ENCODE data around the gene PRDX1.

Gene PRDX1

DNA sequence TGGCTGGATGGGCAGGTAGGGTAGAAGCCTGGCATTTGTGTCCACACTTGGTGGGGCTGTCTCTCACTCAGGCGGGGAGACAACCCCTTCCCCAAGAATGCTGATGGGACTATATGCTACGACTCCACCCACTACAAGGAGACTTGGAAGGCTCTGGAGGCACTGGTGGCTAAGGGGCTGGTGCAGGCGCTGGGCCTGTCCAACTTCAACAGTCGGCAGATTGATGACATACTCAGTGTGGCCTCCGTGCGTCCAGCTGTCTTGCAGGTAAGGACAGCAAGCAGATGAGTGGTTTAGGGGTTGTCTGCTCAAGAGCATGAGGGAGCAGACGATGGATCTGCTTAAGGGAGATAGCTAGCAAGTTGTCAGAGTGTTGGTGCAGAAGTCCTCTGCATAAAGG is 46.2 kb upstream of the PRDX1 start:
- no peak overlapping the region for H3K27ac ChIP-seq
- TF ChIP-seq, protein P1, sequence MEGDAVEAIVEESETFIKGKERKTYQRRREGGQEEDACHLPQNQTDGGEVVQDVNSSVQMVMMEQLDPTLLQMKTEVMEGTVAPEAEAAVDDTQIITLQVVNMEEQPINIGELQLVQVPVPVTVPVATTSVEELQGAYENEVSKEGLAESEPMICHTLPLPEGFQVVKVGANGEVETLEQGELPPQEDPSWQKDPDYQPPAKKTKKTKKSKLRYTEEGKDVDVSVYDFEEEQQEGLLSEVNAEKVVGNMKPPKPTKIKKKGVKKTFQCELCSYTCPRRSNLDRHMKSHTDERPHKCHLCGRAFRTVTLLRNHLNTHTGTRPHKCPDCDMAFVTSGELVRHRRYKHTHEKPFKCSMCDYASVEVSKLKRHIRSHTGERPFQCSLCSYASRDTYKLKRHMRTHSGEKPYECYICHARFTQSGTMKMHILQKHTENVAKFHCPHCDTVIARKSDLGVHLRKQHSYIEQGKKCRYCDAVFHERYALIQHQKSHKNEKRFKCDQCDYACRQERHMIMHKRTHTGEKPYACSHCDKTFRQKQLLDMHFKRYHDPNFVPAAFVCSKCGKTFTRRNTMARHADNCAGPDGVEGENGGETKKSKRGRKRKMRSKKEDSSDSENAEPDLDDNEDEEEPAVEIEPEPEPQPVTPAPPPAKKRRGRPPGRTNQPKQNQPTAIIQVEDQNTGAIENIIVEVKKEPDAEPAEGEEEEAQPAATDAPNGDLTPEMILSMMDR (IDR thresholded peaks at IDR 0.05), result no peak
- peaks cover 43% of the 10 kb centered on the region for H3K36me3 ChIP-seq
- H3K4me3 ChIP-seq (ENCODE audit: low read depth in 1 of 2, low read length in 1 of 2), result no peak overlapping the region
- H3K9me3 ChIP-seq, result no peaks in the 10 kb centered on the region
- no peaks in the 10 kb centered on the region for H3K27me3 ChIP-seq
- H3K4me1 ChIP-seq (ENCODE audit: control insufficient read depth in 1 of 2, insufficient read depth in 1 of 2, low read depth in 1 of 2, low read length in 1 of 2), result no peaks in the 10 kb centered on the region

DNA sequence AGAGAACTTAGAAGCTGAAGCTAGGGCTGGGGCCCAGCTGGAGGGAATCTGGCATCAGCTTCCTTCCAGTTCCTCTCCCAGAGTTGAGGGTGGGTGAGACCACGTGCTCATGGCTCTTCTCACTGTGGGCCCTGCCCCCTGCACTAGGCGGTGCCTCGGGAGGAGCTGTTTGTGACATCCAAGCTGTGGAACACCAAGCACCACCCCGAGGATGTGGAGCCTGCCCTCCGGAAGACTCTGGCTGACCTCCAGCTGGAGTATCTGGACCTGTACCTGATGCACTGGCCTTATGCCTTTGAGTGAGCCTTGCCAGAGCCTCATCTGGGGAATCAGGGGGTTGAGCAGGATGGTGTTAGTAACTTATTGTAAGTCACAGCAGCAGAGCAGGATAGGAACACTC is 45.0 kb upstream of the PRDX1 start:
- no peaks in the 10 kb centered on the region for H3K9me3 ChIP-seq
- peaks cover 48% of the 10 kb centered on the region for H3K36me3 ChIP-seq
- H3K4me3 ChIP-seq (ENCODE audit: low read depth in 1 of 2, low read length in 1 of 2), result no peak overlapping the region
- no peaks in the 10 kb centered on the region for H3K4me1 ChIP-seq (ENCODE audit: control insufficient read depth in 1 of 2, insufficient read depth in 1 of 2, low read depth in 1 of 2, low read length in 1 of 2)
- no peaks in the 10 kb centered on the region for H3K27me3 ChIP-seq
- TF ChIP-seq, protein P1 (IDR thresholded peaks at IDR 0.05), result no peak
- H3K27ac ChIP-seq, result no peak overlapping the region

DNA sequence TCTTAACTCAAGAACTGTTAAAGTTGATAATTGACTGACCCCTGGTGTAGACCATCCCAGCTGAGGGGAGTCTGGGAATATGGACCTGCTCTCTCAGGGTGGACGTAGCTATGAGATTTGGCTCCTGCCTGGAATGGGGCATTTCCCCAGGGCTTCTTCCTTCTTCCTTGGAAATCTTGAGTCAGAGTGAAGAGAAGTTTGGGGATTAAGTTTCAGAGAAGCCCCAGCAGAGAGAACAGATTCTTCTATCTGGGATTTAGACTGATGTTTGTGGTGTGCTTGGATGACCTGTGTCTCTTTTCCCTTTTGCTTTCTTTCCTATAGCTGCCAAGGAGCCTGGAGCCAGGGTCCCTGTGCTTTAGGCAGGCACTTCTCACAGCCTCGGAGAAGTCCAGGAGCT is 42.2 kb upstream of the PRDX1 start:
- TF ChIP-seq, protein P1 (IDR thresholded peaks at IDR 0.05), result no peak
- Histone ChIP-seq H3K36me3 (peaks cover 45% of the 10 kb centered on the region), H3K27me3 (no peaks in the 10 kb centered on the region), H3K9me3 (no peaks in the 10 kb centered on the region), H3K4me3 (ENCODE audit: low read depth in 1 of 2, low read length in 1 of 2) (no peak overlapping the region), H3K27ac (no peak overlapping the region), H3K4me1 (ENCODE audit: control insufficient read depth in 1 of 2, insufficient read depth in 1 of 2, low read depth in 1 of 2, low read length in 1 of 2) (no peaks in the 10 kb centered on the region)

DNA sequence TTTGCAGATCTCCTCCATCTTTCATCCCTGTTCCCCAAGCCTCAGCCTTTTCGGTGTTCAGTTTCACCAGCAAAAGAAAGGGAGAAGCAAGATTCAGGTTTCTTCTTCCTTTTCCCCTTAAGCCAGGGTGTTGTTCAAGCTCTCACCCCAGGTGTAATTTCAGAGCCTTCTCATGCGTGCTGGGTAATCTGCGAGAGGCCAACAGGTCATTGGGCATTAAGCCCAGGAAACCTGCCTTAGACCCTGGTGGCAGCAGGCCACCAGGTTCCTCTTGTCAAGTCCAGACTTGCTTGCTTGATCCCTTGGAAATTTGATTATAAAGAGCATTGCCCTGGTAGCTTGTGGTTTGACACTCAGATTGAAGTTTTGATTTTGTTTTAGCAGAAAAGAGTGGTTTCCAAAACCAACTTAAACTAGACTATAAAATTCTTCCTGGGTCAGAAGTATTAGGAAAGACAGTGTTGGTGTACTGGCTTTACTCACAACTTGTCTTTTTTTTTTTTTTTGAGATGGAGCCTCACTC is 35.8 kb upstream of the PRDX1 start:
- peaks cover 8% of the 10 kb centered on the region for H3K36me3 ChIP-seq
- H3K4me3 ChIP-seq (ENCODE audit: low read depth in 1 of 2, low read length in 1 of 2), result no peak overlapping the region
- no peaks in the 10 kb centered on the region for H3K27me3 ChIP-seq
- no peak overlapping the region for H3K27ac ChIP-seq
- no peaks in the 10 kb centered on the region for H3K4me1 ChIP-seq (ENCODE audit: control insufficient read depth in 1 of 2, insufficient read depth in 1 of 2, low read depth in 1 of 2, low read length in 1 of 2)
- TF ChIP-seq, protein P1 (IDR thresholded peaks at IDR 0.05), result no peak
- no peaks in the 10 kb centered on the region for H3K9me3 ChIP-seq

DNA sequence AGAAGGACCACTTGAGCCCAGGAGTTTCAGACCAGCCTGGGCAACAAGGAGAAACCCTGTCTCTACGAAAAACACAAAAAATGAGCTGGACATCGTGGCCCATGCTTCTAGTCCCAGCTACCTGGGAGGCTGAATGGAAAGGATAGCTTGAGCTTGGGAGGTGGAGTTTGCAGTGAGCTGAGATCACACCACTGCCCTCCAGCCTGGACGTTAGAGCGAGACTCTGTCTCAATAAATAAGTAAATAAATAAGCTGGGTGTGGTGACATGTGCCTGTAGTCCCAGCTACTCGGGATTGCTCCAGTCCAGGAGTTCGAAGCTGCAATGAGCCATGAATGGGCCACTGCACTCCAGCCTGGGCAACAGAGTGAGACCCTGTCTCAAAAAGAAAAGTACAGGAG is 32.5 kb upstream of the PRDX1 start:
- H3K27ac ChIP-seq, result no peak overlapping the region
- peaks cover 5% of the 10 kb centered on the region for H3K36me3 ChIP-seq
- H3K4me1 ChIP-seq (ENCODE audit: control insufficient read depth in 1 of 2, insufficient read depth in 1 of 2, low read depth in 1 of 2, low read length in 1 of 2), result peaks cover 19 to 21% of the 10 kb centered on the region in 2 experiments
- H3K4me3 ChIP-seq (ENCODE audit: low read depth in 1 of 2, low read length in 1 of 2), result no peak overlapping the region
- TF ChIP-seq, protein P1 (IDR thresholded peaks at IDR 0.05), result no peak
- H3K9me3 ChIP-seq, result no peaks in the 10 kb centered on the region
- no peaks in the 10 kb centered on the region for H3K27me3 ChIP-seq

DNA sequence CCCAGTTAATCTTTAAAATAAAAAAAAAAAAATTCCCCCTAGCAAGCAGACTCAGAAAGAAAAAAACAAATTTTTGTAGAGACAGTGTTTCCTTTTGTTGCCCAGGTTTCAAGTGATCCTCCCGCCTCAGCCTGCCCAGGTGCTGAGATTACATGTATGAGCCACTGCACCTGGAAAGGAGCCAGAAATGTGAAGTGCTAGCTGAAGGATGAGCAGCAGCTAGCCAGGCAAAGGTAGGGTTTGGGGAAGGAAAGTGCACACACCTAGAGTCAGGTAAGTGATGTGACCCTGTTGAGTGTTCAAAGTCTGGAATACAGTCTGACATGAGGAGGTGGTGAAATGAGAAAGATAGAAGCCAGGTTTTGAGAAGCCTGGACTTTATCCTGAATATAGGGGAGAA is 30.6 kb upstream of the PRDX1 start:
- Histone ChIP-seq H3K27me3 (peaks cover 4% of the 10 kb centered on the region), H3K27ac (no peak overlapping the region), H3K9me3 (no peaks in the 10 kb centered on the region), H3K4me3 (ENCODE audit: low read depth in 1 of 2, low read length in 1 of 2) (no peak overlapping the region), H3K36me3 (peaks cover 5% of the 10 kb centered on the region), H3K4me1 (ENCODE audit: control insufficient read depth in 1 of 2, insufficient read depth in 1 of 2, low read depth in 1 of 2, low read length in 1 of 2) (peaks cover 19 to 21% of the 10 kb centered on the region in 2 experiments)
- TF ChIP-seq, protein P1 (IDR thresholded peaks at IDR 0.05), result no peak

Measured in neutrophil (primary cell).